Naive thymus-derived CD4-positive, alpha-beta T cell (primary cell): ENCODE data around the gene DSE. TPM values are rescaled to one million over a fixed set of nuclear protein-coding genes. Genes with fewer than 3 reads are reported as not detected.

ENCODE experiments used
- ATAC-seq: fragments of 150-1000 bp; cut with Tn5 transposase; 2 replicates; pipeline ENCODE4 v1.10.0; 2021; ENCODE audit warnings: mild to moderate bottlenecking, moderate library complexity
- CTCF ChIA-PET: fragments of 350-600 bp; sonication (Branson Sonifier 250); formaldehyde crosslinking; loops from one replicate; lab custom pipeline; 2021; ENCODE audit warnings: antibody characterized with exemption; lab: Charles Lee
- POLR2A ChIA-PET: fragments of 350-600 bp; sonication (Branson Sonifier 250); formaldehyde crosslinking; loops from one replicate; lab custom pipeline; 2021; ENCODE audit warnings: antibody characterized with exemption, inconsistent platforms; lab: Charles Lee
- DNase-seq, 9 donors: peaks; one replicate each; pipeline versions ENCODE4 v3.0.0 to v3.0.0-alpha.2; 2020 to 2022; ENCODE audit warnings: mixed read lengths in 1 of 9
- H3K27ac ChIP-seq: one replicate; pipeline ENCODE4 v1.7.0; 2013; ENCODE audit warnings: mild to moderate bottlenecking, low read depth, low read length, moderate library complexity
- H3K27me3 ChIP-seq, 2 donors: one replicate each; pipeline ENCODE4 v1.7.0; 2013; ENCODE audit warnings: low read length in 2 of 2, mild to moderate bottlenecking in 2 of 2, moderate library complexity in 2 of 2; ENCODE audit not compliant: control insufficient read depth in 2 of 2, insufficient read depth in 2 of 2
- H3K36me3 ChIP-seq, 3 experiments: 1 replicate in 2 of 3; 2 replicates in 1 of 3; pipeline ENCODE4 v1.7.0; 2013; ENCODE audit warnings: low read length in 3 of 3, mild to moderate bottlenecking in 3 of 3, moderate library complexity in 1 of 3; ENCODE audit not compliant: insufficient read depth in 3 of 3, control insufficient read depth in 2 of 3
- H3K4me1 ChIP-seq, 2 donors: one replicate each; pipeline ENCODE4 v1.7.0; 2013; ENCODE audit warnings: low read length in 2 of 2, mild to moderate bottlenecking in 2 of 2, moderate library complexity in 1 of 2; ENCODE audit not compliant: control insufficient read depth in 2 of 2, insufficient read depth in 2 of 2
- H3K4me3 ChIP-seq: 2 replicates; pipeline ENCODE4 v1.7.0; 2013; ENCODE audit warnings: mild to moderate bottlenecking, low read length
- H3K9me3 ChIP-seq, 3 experiments: 1 replicate in 2 of 3; 2 replicates in 1 of 3; pipeline ENCODE4 v1.7.0; 2013; ENCODE audit warnings: low read length in 3 of 3; ENCODE audit not compliant: control insufficient read depth in 2 of 3
- H3K27ac Mint-ChIP-seq, 9 donors: one replicate each; pipeline ENCODE4 v1.8.0; 2020 to 2022; ENCODE audit warnings: mixed read lengths in 9 of 9, mild to moderate bottlenecking in 8 of 9, moderate library complexity in 5 of 9, inconsistent platforms in 2 of 9
- H3K27me3 Mint-ChIP-seq, 5 donors: one replicate each; pipeline ENCODE4 v1.8.0; 2021 to 2022; ENCODE audit warnings: mixed read lengths in 5 of 5, mild to moderate bottlenecking in 1 of 5
- H3K36me3 Mint-ChIP-seq, 5 donors: one replicate each; pipeline ENCODE4 v1.8.0; 2020 to 2022; ENCODE audit warnings: mixed read lengths in 5 of 5, mild to moderate bottlenecking in 3 of 5, inconsistent platforms in 1 of 5
- H3K4me1 Mint-ChIP-seq, 7 donors: one replicate each; pipeline ENCODE4 v1.8.0; 2020 to 2022; ENCODE audit warnings: mixed read lengths in 7 of 7, mild to moderate bottlenecking in 3 of 7, inconsistent platforms in 1 of 7
- H3K4me3 Mint-ChIP-seq, 10 donors: one replicate each; pipeline ENCODE4 v1.8.0; 2020 to 2022; ENCODE audit warnings: mild to moderate bottlenecking in 10 of 10, mixed read lengths in 10 of 10, moderate library complexity in 6 of 10, inconsistent platforms in 2 of 10
- H3K9me3 Mint-ChIP-seq, 11 donors: one replicate each; pipeline ENCODE4 v1.8.0; 2020 to 2022; ENCODE audit warnings: mixed read lengths in 11 of 11, mild to moderate bottlenecking in 4 of 11, inconsistent platforms in 1 of 11, moderate library complexity in 1 of 11
- intact Hi-C, 2 donors: fragments of 100-400 bp; cut with micrococcal nuclease; formaldehyde crosslinking; loops; one replicate each; pipeline ENCODE4 v1.15.1; 2023
- polyA plus RNA-seq, 2 donors: library from polyadenylated mRNA; unstranded; fragments of 300-500 nt; fragmentation: Illumina TruSeq; gene quantifications; one replicate each; pipeline ENCODE4 v1.2.3, GENCODE V29; 2021
- total RNA-seq, 6 experiments: library from RNA in 5 of 6; stranded (reverse) in 5 of 6; gene quantifications; 1 replicate in 5 of 6; 2 replicates in 1 of 6; pipeline ENCODE4 v1.2.3 and lab custom pipeline; 2021 to 2026

Gene DSE
- total and polyA plus RNA-seq, 7 experiments from 2014 or later: 3.2 to 23.0 (median 7.2) TPM

- peaks cover 0 to 6% of the 10 kb centered on the region in 2 donors for H3K4me1 ChIP-seq
- H3K27ac Mint-ChIP-seq: no peak overlapping the region
- H3K4me3 ChIP-seq: no peak overlapping the region
- no peak for DNase-seq
- H3K27ac ChIP-seq: no peak overlapping the region
- peak; percentile 65 for ATAC-seq
- H3K27me3 ChIP-seq: no peaks in the 10 kb centered on the region
- H3K36me3 Mint-ChIP-seq: peaks cover 0 to 4% (median 3%) of the 10 kb centered on the region in 5 donors
- ChIA-PET CTCF (no interaction called here), POLR2A (no interaction called here)
- H3K27me3 Mint-ChIP-seq: peaks cover 0 to 20% (median 5%) of the 10 kb centered on the region in 5 donors
- intact Hi-C loops: no loop called here
- no peaks in the 10 kb centered on the region for H3K9me3 Mint-ChIP-seq
- no peak overlapping the region for H3K4me3 Mint-ChIP-seq
- no peaks in the 10 kb centered on the region for H3K9me3 ChIP-seq
- H3K36me3 ChIP-seq: no peaks in the 10 kb centered on the region
- peaks cover 0 to 18% (median 5%) of the 10 kb centered on the region in 7 donors for H3K4me1 Mint-ChIP-seq
Observed at GRCh38 chr6:116387374-116387773, 16.6 kb downstream of the DSE start.

DNA sequence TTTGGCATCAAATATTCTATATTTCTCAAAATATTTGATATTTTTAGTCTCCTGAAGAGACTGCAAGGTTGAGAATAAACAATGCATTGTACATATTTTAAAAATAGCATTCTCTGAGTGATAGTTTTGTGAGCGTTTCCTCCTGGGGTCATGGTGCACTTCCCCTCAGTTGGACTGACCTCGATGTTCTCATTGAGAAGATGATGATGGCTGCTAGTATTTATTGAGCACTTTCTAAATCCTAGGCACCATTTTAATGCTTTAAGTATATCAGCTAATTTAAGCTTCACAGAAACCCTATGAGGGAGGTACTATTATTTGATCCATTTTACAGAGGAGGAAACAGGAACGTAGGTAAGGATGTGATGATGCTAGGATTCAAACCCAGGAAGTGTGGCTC is 18.2 kb downstream of the DSE start:
- ATAC-seq (no peak), DNase-seq (no peak)
- Mint-ChIP-seq H3K9me3 (no peaks in the 10 kb centered on the region), H3K4me3 (no peak overlapping the region), H3K27me3 (peaks cover 0 to 11% (median 0%) of the 10 kb centered on the region in 5 donors), H3K4me1 (peaks cover 5 to 33% (median 17%) of the 10 kb centered on the region in 7 donors), H3K27ac (no peak overlapping the region), H3K36me3 (peaks cover 0 to 4% (median 0%) of the 10 kb centered on the region in 5 donors)
- H3K4me3 ChIP-seq: no peak overlapping the region
- no peaks in the 10 kb centered on the region for H3K36me3 ChIP-seq
- ChIA-PET POLR2A (no interaction called here), CTCF (interaction anchor here (0.6 kb wide), 1 partner anchor 249 kb away, joined by 4 read pairs; no protein-coding TSS in a partner anchor)
- H3K27ac ChIP-seq: no peak overlapping the region
- no peaks in the 10 kb centered on the region for H3K9me3 ChIP-seq
- peaks cover 0 to 8% of the 10 kb centered on the region in 2 donors for H3K4me1 ChIP-seq
- H3K27me3 ChIP-seq: no peaks in the 10 kb centered on the region
- intact Hi-C loops: no loop called here

DNA sequence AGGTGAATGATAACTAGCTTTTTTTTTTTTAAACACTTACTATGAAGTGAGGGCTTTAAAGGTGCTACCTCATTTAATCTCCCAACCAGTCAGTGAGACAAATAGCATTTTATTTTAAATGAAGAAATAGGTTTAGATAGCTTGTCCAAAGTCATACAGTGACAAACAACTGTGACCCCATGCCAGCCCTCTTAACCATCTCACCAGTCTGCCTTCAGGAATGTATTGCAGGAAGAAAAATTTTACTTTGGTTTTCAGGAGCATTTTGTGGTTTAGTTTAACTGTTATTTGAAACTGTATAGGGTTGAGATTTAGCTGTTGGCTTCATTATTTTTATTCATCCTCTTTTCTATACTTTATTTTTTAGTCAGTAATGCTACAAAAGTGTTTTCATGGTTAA is 18.6 kb downstream of the DSE start:
- peaks cover 0 to 7% (median 0%) of the 10 kb centered on the region in 5 donors for H3K27me3 Mint-ChIP-seq
- peaks cover 0 to 4% (median 0%) of the 10 kb centered on the region in 5 donors for H3K36me3 Mint-ChIP-seq
- ChIA-PET POLR2A (no interaction called here), CTCF (no interaction called here)
- ATAC-seq (no peak), DNase-seq (no peak)
- peaks cover 5 to 33% (median 17%) of the 10 kb centered on the region in 7 donors for H3K4me1 Mint-ChIP-seq
- Histone ChIP-seq H3K36me3 (no peaks in the 10 kb centered on the region), H3K4me3 (no peak overlapping the region), H3K9me3 (no peaks in the 10 kb centered on the region), H3K27ac (no peak overlapping the region), H3K27me3 (no peaks in the 10 kb centered on the region), H3K4me1 (peaks cover 0 to 8% of the 10 kb centered on the region in 2 donors)
- no peaks in the 10 kb centered on the region for H3K9me3 Mint-ChIP-seq
- intact Hi-C loops: no loop called here
- H3K27ac Mint-ChIP-seq: no peak overlapping the region
- no peak overlapping the region for H3K4me3 Mint-ChIP-seq

- Mint-ChIP-seq H3K4me3 (peak overlapping the region in 1 of 10 donors; percentile 24), H3K9me3 (no peaks in the 10 kb centered on the region), H3K27ac (no peak overlapping the region), H3K4me1 (peaks cover 5 to 33% (median 17%) of the 10 kb centered on the region in 7 donors), H3K36me3 (peaks cover 0 to 4% (median 0%) of the 10 kb centered on the region in 5 donors), H3K27me3 (no peaks in the 10 kb centered on the region)
- intact Hi-C loops: loop anchor here in 1 of 2 donors (5.0 kb wide), 1 partner anchor 142 kb away; no protein-coding TSS in a partner anchor
- H3K27me3 ChIP-seq: no peaks in the 10 kb centered on the region
- ChIA-PET POLR2A (no interaction called here), CTCF (interaction anchor here (0.7 kb wide), 2 partner anchors 92 to 102 kb away, joined by 3 to 4 read pairs; no protein-coding TSS in a partner anchor)
- ATAC-seq (no peak), DNase-seq (no peak)
- H3K4me1 ChIP-seq: peaks cover 0 to 8% of the 10 kb centered on the region in 2 donors
- no peak overlapping the region for H3K27ac ChIP-seq
- H3K9me3 ChIP-seq: no peaks in the 10 kb centered on the region
- no peak overlapping the region for H3K4me3 ChIP-seq
- H3K36me3 ChIP-seq: no peaks in the 10 kb centered on the region
Observed at GRCh38 chr6:116390581-116390980, 19.8 kb downstream of the DSE start.

DNA sequence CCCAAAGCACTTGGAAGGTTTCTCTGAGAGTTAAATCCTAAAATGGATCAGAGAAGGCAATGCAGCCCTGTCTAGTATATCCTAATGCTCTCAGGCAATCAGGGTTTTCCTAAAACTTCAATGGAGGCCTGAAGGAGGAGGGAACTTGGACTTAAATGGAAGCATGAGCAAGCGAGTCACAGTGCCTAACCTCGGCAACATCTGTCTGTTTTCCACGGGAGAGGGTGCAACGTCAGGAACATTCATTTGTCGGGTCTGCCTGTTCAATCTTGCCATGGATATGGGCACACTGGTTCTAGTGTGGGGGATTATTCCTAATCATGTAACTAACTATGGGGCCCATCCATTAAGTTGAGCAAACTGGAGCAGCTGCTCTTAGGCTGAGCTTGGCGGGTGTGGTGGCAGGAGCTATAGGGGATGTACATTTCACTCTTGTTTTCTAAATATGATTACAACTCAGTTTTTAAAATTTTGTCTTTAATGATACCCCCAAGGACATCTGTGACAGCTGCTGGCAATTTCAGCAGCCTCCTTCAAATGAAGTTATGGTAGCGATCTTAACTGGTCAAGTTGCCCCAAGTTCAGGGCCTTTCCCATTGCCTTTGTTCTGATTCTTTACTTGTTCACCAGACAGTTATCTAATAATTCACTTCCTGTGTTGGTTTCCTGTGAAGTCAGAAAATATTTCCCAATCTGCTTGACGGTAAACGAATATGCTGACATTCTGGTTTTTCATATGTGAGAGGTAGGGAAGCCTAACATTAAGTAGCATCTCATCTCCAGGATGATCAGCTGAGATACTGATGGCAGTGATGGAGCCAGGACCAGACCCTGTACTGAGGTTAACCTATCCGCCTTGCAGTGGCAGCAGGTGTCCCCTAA is 21.6 kb downstream of the DSE start:
- ChIA-PET POLR2A (no interaction called here), CTCF (no interaction called here)
- peak in 2 of 9 donors; percentile 8 to 15 for DNase-seq
- H3K9me3 Mint-ChIP-seq: no peaks in the 10 kb centered on the region
- peaks cover 5 to 28% (median 17%) of the 10 kb centered on the region in 7 donors for H3K4me1 Mint-ChIP-seq
- H3K27me3 Mint-ChIP-seq: no peaks in the 10 kb centered on the region
- H3K4me3 ChIP-seq: no peak overlapping the region
- peak; percentile 82 for ATAC-seq
- H3K27ac Mint-ChIP-seq: peak overlapping the region in 1 of 9 donors; percentile 58
- peaks cover 0 to 8% of the 10 kb centered on the region in 2 donors for H3K4me1 ChIP-seq
- intact Hi-C loops: loop anchor here in 1 of 2 donors (2.0 to 5.0 kb wide), 2 partner anchors 22 to 140 kb away; partner anchors contain the start of gene DSE
- no peak overlapping the region for H3K27ac ChIP-seq
- H3K27me3 ChIP-seq: no peaks in the 10 kb centered on the region
- peak overlapping the region in 2 of 10 donors; percentile 41 to 46 for H3K4me3 Mint-ChIP-seq
- no peaks in the 10 kb centered on the region for H3K9me3 ChIP-seq
- no peaks in the 10 kb centered on the region for H3K36me3 Mint-ChIP-seq
- H3K36me3 ChIP-seq: no peaks in the 10 kb centered on the region

- H3K36me3 ChIP-seq: no peaks in the 10 kb centered on the region
- intact Hi-C loops: loop anchor here in 1 of 2 donors (2.0 to 5.0 kb wide), 2 partner anchors 23 to 139 kb away; partner anchors contain the start of gene DSE
- H3K9me3 ChIP-seq: no peaks in the 10 kb centered on the region
- no peaks in the 10 kb centered on the region for H3K36me3 Mint-ChIP-seq
- no peak overlapping the region for H3K27ac ChIP-seq
- peak; percentile 40 for ATAC-seq
- POLR2A ChIA-PET: no interaction called here
- no peaks in the 10 kb centered on the region for H3K9me3 Mint-ChIP-seq
- DNase-seq: no peak
- no peaks in the 10 kb centered on the region for H3K27me3 Mint-ChIP-seq
- H3K4me1 ChIP-seq: peaks cover 0 to 8% of the 10 kb centered on the region in 2 donors
- peak overlapping the region in 1 of 10 donors; percentile 6 for H3K4me3 Mint-ChIP-seq
- peaks cover 5 to 28% (median 17%) of the 10 kb centered on the region in 7 donors for H3K4me1 Mint-ChIP-seq
- no peaks in the 10 kb centered on the region for H3K27me3 ChIP-seq
- peak overlapping the region in 1 of 9 donors; percentile 58 for H3K27ac Mint-ChIP-seq
- no peak overlapping the region for H3K4me3 ChIP-seq
- CTCF ChIA-PET: no interaction called here
Observed at GRCh38 chr6:116393430-116393829, 22.7 kb downstream of the DSE start.
